ENCODE data around the gene SERPINB1. TPM values are rescaled to one million over a fixed set of nuclear protein-coding genes. Genes with fewer than 3 reads are reported as not detected.

SERPINB1 gene
- total RNA-seq, 1 experiment from 2014 or later = 18.4 TPM

DNA sequence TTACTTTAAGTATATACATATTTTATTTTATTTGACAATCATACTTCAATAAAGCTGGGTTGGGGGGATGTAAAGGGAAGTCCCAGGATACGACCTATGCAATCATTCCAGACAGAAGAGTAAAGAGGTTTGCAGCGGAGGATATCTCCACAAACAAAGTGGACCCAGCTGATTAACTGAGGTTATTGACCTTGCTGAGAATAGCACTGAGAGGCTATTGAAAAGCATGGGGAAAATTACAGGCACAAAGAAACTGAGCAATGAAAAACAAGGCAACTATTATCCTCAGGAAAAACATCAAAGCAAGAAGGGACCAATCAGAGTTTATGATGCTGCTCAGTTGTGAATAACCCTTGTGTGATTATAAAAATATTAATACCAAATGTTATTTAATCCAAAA lies 32.6 kb downstream of the SERPINB1 start:
- no CpG with 5 or more reads among the region's 2 CpGs for WGBS (ENCODE audit: extremely low coverage, insufficient read length, low lambda C conversion rate)
- Mint-ChIP-seq H3K9me3 (no peaks in the 10 kb centered on the region), H3K27ac (no peak overlapping the region)

More for the DNA sequence above, 32.6 kb downstream of the SERPINB1 start:
- no peaks in the 10 kb centered on the region for H3K79me2 ChIP-seq (ENCODE audit: insufficient read depth, low read length)
- H3K56ac ChIP-seq (ENCODE audit: insufficient read length, low read depth, low read length) = no peak overlapping the region
- no peaks in the 10 kb centered on the region for H3K27me3 ChIP-seq (ENCODE audit: insufficient read depth, low read length)
- no peak overlapping the region for H3K4ac ChIP-seq (ENCODE audit: low read depth, low read length)
- DNase-seq = no peak
- no peak overlapping the region for H2BK5ac ChIP-seq (ENCODE audit: insufficient read length, low read length)
- no peak overlapping the region for H4K5ac ChIP-seq (ENCODE audit: insufficient read length, low read depth, low read length)
- no peak overlapping the region for H2BK15ac ChIP-seq (ENCODE audit: low read depth, low read length)
- H3K9me3 ChIP-seq (ENCODE audit: control insufficient read depth, low read depth, low read length) = no peaks in the 10 kb centered on the region
- H3K4me1 ChIP-seq (ENCODE audit: insufficient read depth, low read length) = no peaks in the 10 kb centered on the region
- H3K27me3 Mint-ChIP-seq (ENCODE audit: low read depth) = no peaks in the 10 kb centered on the region
- TF ChIP-seq CTCF (conservative IDR thresholded peaks at IDR 0.05) = no peak
- H4K20me1 ChIP-seq (ENCODE audit: control insufficient read depth, insufficient read depth, insufficient read length) = no peaks in the 10 kb centered on the region
- H3K79me1 ChIP-seq (ENCODE audit: insufficient read depth, low read depth, low read length, poor library complexity, severe bottlenecking) = no peaks in the 10 kb centered on the region
- H3K14ac ChIP-seq (ENCODE audit: insufficient read depth, low read length) = no peak overlapping the region
- H3K23me2 ChIP-seq (ENCODE audit: insufficient read length, low read depth, low read length, poor library complexity, severe bottlenecking) = no peaks in the 10 kb centered on the region
- H3K18ac ChIP-seq (ENCODE audit: insufficient read length, low read depth, low read length) = no peak overlapping the region
- H3K9ac ChIP-seq (ENCODE audit: extremely low read depth, insufficient read length, low read length) = no peak overlapping the region
- 0 out of 4 replicates have a peak, but pooled peaks cover 0 to 8% of the 10 kb centered on the region in 2 experiments for H3K4me1 Mint-ChIP-seq
- H2BK12ac ChIP-seq (ENCODE audit: insufficient read length, low read depth, low read length) = no peak overlapping the region
- H3T11ph ChIP-seq (ENCODE audit: low read length) = no peak overlapping the region
- no peak overlapping the region for H2AFZ ChIP-seq (ENCODE audit: low read length)
- H4K8ac ChIP-seq (replicated peaks; ENCODE audit: insufficient read length, low read depth, low read length) = no peak overlapping the region
- no peak overlapping the region for H2BK120ac ChIP-seq (ENCODE audit: low read depth, low read length, poor library complexity, severe bottlenecking)
- H3K4me2 ChIP-seq (ENCODE audit: insufficient read depth, insufficient read length, low read length) = no peak overlapping the region
- H2AK5ac ChIP-seq (ENCODE audit: insufficient read length, low read length) = no peak overlapping the region
- no peak overlapping the region for H3K23ac ChIP-seq (ENCODE audit: insufficient read length, low read depth, low read length)
- H3K36me3 Mint-ChIP-seq (ENCODE audit: insufficient read depth in 1 of 3, low read depth in 3 of 3) = no peaks in the 10 kb centered on the region
- H3K4me3 Mint-ChIP-seq = no peak overlapping the region
- H4K91ac ChIP-seq (ENCODE audit: insufficient read length, low read depth, low read length) = no peak overlapping the region
- H3K27ac ChIP-seq (ENCODE audit: insufficient read length, low read depth, low read length) = no peak overlapping the region
- H2BK20ac ChIP-seq (ENCODE audit: low read depth, low read length, poor library complexity, severe bottlenecking) = no peak overlapping the region
